Choroid plexus epithelial cell (primary cell): ENCODE data around the gene NOS3.

Experiments
- DNase-seq: peaks from one replicate; pipeline ENCODE4 v3.0.0-alpha.2; 2010; ENCODE audit warnings: low read depth
- H3K4me3 ChIP-seq: 2 replicates; pipeline ENCODE4 v1.5.1; 2011; ENCODE audit warnings: low read depth, mild to moderate bottlenecking, control low read depth, low read length, moderate library complexity
- TF ChIP-seq, protein P1 (sequence below): conservative IDR thresholded peaks from 2 replicates; pipeline ENCODE4 v1.5.1; 2011; ENCODE audit warnings: low read depth, mild to moderate bottlenecking, control low read depth, inconsistent platforms, low read length, moderate library complexity

The NOS3 gene

DNA sequence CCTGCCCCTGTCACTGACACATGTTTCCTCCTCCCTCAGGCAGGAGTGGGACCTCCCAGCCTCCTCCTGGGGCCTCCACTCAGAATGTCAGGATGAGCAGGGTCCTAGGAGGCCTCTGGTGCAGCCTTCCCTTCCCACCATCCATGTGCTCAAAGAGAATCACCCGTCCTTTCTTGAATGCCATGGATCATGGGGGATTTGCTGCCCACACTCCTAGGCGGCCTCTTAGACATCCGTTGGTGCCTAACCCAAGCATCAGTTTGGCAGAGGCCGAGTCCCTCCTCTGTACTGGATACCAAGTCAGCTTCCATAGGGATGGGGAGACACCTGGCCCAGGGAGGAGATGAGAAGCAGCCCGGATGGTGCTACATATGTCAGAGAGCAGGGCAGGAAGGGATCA lies 7.0 kb downstream of the NOS3 start:
- TF ChIP-seq, protein P1, sequence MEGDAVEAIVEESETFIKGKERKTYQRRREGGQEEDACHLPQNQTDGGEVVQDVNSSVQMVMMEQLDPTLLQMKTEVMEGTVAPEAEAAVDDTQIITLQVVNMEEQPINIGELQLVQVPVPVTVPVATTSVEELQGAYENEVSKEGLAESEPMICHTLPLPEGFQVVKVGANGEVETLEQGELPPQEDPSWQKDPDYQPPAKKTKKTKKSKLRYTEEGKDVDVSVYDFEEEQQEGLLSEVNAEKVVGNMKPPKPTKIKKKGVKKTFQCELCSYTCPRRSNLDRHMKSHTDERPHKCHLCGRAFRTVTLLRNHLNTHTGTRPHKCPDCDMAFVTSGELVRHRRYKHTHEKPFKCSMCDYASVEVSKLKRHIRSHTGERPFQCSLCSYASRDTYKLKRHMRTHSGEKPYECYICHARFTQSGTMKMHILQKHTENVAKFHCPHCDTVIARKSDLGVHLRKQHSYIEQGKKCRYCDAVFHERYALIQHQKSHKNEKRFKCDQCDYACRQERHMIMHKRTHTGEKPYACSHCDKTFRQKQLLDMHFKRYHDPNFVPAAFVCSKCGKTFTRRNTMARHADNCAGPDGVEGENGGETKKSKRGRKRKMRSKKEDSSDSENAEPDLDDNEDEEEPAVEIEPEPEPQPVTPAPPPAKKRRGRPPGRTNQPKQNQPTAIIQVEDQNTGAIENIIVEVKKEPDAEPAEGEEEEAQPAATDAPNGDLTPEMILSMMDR: no peak

DNA sequence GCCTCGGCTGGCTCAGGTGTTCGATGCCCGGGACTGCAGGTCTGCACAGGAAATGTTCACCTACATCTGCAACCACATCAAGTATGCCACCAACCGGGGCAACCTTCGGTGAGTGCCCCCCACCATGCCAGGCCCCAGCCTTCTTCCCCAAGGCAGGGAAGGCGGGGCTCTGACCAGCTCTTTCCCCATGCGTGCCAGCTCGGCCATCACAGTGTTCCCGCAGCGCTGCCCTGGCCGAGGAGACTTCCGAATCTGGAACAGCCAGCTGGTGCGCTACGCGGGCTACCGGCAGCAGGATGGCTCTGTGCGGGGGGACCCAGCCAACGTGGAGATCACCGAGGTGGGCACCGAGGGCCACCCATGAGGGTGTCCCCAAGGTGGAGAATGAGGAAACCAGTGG lies 7.5 kb downstream of the NOS3 start:
- TF ChIP-seq, protein P1: no peak

More for the DNA sequence above, 7.0 kb downstream of the NOS3 start:
- no peak overlapping the region for H3K4me3 ChIP-seq
- no peak for DNase-seq

DNA sequence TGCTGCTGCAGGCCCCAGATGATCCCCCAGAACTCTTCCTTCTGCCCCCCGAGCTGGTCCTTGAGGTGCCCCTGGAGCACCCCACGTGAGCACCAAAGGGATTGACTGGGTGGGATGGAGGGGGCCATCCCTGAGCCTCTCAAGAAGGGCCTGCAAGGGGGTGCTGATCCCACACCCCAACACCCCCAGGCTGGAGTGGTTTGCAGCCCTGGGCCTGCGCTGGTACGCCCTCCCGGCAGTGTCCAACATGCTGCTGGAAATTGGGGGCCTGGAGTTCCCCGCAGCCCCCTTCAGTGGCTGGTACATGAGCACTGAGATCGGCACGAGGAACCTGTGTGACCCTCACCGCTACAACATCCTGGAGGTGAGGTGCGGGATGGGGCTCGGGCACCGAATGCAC lies 8.2 kb downstream of the NOS3 start:
- TF ChIP-seq, protein P1: no peak
- no peak overlapping the region for H3K4me3 ChIP-seq
- no peak for DNase-seq

More for the DNA sequence above, 7.5 kb downstream of the NOS3 start:
- DNase-seq: no peak
- H3K4me3 ChIP-seq: no peak overlapping the region

DNA sequence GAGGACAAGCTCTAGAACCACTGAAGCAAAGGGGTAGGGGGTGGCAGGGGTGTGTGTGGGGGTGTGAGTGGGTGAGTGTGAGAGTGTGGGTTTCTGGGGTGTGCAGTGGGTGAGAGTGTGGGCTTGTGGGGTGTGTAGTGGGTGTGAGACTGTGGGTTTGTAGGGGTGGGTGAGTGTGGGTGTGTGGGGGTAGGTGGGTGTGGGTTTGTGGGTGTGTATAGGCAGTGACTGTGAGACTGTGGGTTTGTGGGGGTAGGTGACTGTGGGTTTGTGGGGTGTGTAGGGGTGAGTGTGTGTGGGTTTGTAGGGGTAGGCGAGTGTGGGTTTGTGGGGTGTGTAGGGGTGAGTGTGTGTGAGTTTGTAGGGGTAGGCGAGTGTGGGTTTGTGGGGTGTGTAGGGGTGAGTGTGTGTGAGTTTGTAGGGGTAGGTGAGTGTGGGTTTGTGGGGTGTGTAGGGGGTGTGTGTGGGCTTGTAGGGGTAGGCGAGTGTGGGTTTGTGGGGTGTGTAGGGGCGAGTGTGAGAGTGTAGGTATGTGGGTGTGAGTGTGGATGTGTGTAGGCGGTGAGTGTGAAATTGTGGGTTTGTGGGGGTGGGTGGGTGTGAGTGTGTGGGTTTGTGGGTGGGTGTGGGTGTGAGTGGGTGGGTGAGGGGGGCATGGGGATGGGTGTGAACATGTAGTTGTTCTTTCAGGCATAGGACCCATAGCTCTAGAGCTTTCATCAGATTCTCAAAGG lies 8.8 kb downstream of the NOS3 start:
- no peak for DNase-seq
- no peak overlapping the region for H3K4me3 ChIP-seq
- TF ChIP-seq, protein P1: no peak

DNA sequence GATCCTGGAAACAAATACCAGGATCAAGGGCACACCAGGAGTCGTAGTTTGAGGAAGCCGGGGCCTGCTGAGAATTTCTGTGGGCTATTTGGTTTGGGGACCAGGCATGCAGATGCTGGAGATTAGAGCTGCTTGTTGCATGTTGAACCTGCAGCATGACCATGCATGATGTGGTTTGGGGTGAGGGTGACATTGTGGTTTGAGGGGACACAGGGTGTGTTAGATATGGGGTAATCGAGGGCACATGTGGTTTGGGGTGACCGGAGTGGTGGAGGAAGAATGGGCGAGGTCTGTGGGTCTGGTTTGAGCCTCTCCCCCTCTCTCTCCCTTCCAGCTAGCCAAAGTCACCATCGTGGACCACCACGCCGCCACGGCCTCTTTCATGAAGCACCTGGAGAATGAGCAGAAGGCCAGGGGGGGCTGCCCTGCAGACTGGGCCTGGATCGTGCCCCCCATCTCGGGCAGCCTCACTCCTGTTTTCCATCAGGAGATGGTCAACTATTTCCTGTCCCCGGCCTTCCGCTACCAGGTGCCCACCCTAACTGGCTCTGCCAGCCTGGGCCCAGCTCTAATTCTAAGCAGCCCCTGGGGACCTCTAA lies 10.2 kb downstream of the NOS3 start:
- TF ChIP-seq, protein P1: no peak
- DNase-seq: no peak
- H3K4me3 ChIP-seq: no peak overlapping the region

DNA sequence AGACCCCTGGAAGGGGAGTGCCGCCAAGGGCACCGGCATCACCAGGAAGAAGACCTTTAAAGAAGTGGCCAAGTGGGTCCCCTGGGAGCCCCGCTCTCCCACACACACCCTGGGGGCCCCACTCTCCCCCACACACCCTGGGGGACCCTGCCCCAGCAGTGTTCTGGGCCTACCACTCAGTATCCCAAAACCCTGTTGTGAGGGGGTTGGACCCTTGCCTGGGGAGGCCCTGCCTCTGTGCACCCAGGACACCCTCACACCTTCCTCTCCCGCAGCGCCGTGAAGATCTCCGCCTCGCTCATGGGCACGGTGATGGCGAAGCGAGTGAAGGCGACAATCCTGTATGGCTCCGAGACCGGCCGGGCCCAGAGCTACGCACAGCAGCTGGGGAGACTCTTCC lies 10.7 kb downstream of the NOS3 start:
- DNase-seq: no peak
- no peak overlapping the region for H3K4me3 ChIP-seq
- TF ChIP-seq, protein P1: no peak

DNA sequence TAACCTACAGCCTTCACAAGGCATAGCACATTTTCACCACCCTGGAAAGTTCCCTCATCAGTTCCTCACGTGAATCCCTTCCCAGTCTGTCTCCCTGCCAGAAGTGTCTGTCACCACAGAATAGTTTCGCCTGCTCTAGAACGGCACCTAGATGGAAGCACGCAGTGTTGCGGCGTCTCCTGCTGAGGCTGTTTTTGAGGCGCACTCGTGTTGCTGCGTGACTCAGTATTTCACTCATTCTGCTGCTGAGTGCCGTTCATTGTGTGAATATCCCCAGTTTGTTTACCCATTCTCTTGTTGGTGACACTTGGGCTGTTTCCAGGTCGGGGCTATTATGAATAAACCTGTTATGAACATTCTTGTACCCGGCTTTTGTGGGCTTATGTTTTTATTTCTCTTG lies 12.8 kb downstream of the NOS3 start:
- DNase-seq: no peak
- H3K4me3 ChIP-seq: no peak overlapping the region
- TF ChIP-seq, protein P1: no peak
